ENCODE data around the gene AIFM3.

GRCh38 chr22:20977516-20978170, 10.6 kb downstream of the AIFM3 start:
- TF ChIP-seq POLR2AphosphoS5 (IDR thresholded peaks at IDR 0.05): no peak
- TF ChIP-seq, protein P1, sequence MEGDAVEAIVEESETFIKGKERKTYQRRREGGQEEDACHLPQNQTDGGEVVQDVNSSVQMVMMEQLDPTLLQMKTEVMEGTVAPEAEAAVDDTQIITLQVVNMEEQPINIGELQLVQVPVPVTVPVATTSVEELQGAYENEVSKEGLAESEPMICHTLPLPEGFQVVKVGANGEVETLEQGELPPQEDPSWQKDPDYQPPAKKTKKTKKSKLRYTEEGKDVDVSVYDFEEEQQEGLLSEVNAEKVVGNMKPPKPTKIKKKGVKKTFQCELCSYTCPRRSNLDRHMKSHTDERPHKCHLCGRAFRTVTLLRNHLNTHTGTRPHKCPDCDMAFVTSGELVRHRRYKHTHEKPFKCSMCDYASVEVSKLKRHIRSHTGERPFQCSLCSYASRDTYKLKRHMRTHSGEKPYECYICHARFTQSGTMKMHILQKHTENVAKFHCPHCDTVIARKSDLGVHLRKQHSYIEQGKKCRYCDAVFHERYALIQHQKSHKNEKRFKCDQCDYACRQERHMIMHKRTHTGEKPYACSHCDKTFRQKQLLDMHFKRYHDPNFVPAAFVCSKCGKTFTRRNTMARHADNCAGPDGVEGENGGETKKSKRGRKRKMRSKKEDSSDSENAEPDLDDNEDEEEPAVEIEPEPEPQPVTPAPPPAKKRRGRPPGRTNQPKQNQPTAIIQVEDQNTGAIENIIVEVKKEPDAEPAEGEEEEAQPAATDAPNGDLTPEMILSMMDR (IDR thresholded peaks at IDR 0.05; ENCODE audit: poor library complexity, severe bottlenecking): no peak

All from neural cell (in vitro differentiated cells).